Measurements from ENCODE around the gene HNRNPM.

DNA sequence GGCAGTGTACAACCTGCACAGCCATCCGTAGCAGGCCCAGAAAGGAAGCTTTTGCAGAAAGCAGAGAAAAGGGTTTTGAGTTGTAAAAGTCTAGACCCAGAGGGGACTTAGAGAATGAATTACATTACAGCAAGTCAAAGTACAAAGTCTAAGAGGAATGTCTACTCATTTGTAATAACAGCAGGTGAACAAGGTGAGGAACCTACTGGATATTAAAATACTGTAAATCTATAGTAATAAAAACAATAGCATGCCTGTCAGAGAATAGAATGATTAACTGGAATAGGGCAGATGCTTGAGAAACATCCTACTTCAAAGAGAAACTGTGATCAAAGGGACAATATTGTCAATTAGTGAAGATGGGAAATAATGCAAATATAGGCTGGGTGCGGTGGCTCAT lies 87.5 kb downstream of the HNRNPM start:
- TF ChIP-seq, protein P1, sequence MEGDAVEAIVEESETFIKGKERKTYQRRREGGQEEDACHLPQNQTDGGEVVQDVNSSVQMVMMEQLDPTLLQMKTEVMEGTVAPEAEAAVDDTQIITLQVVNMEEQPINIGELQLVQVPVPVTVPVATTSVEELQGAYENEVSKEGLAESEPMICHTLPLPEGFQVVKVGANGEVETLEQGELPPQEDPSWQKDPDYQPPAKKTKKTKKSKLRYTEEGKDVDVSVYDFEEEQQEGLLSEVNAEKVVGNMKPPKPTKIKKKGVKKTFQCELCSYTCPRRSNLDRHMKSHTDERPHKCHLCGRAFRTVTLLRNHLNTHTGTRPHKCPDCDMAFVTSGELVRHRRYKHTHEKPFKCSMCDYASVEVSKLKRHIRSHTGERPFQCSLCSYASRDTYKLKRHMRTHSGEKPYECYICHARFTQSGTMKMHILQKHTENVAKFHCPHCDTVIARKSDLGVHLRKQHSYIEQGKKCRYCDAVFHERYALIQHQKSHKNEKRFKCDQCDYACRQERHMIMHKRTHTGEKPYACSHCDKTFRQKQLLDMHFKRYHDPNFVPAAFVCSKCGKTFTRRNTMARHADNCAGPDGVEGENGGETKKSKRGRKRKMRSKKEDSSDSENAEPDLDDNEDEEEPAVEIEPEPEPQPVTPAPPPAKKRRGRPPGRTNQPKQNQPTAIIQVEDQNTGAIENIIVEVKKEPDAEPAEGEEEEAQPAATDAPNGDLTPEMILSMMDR (conservative IDR thresholded peaks at IDR 0.05; ENCODE audit: low read length): no peak
- no peak for TF ChIP-seq EZH2phosphoT487 (IDR thresholded peaks at IDR 0.05; ENCODE audit: borderline replicate concordance)
